ENCODE measurements around the gene PLEKHH1. TPM values are rescaled to one million over a fixed set of nuclear protein-coding genes. Genes with fewer than 3 reads are reported as not detected.

Gene PLEKHH1
- total RNA-seq, 2 donors from 2014 or later: 2.3 to 5.3 TPM

DNA sequence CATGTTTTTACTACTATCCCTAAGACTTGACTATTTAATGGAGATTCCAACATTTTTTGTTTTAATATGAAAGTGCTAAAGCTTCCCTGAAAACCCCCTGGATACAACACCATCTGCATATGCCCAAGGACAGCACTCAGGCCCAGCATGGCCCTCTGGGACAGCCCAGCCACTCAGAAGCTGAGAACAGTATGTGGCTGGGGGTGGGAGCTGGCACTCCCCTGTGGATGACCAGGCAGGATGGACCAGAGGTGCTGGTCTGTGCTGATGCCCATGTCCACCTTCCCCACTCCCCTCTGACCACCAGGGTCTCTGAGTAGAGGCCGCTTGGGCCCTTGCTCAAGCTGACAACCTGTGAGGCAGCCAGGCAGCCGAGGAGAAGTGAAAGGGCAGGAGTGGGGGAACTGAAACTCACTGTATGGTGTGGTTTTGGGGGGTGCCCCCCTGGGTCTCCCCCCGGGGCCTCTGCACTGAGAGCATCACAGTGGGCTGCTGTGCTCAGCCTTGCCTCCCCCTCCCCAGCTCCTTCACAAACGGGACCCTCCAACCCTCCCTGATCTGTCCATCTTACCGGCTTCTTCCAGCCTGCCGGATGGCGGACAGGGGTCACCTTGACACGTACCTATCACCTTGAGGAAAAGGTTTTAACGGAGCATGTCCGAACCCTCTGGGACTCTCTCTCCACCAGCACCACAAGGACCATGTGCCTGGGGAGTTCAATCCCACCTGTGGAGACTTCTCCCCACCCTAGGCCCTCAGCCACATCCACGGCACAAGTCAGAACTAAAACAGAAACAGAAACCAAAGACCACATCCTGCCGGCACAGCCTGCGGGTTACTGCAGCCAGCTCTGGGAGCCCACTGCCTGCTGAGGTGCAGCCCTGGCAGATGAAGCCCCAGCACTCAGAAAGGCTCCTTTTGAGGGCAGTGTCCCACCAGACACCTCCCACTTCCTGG lies 44.9 kb upstream of the PLEKHH1 start, which contains the start of gene TMEM229B:
TMEM229B (minus strand) TSS at position 785 of the 957 bp plus-strand sequence. CDS start 14,798 bp downstream, outside the sequence.
- peaks cover 0 to 2% of the 10 kb centered on the region in 2 donors for H3K9me3 ChIP-seq
- H3K4me3 ChIP-seq: peak within 1 kb of the TSS; percentile 25 to 45

DNA sequence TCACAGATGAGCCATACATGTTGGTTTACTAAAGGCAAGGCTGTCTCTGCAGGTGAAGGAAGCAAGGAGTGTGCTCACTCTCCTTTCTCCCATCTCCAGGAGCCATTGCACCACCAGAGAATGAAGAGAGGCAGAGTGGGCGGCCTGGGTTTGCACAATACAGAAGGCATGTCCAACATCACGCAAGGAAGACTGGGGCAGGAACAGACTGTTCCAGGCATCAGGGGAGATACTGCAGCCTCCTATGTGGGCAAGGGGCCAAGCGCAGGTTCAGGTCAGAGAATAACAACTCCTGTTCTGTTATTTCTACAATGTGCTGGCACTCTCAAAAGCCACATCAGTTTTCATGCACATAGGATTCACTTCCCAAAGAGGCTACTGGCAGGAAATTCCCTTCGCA lies 42.9 kb upstream of the PLEKHH1 start:
- Histone ChIP-seq H3K4me1 (peaks cover 0 to 25% of the 10 kb centered on the region in 2 donors), H3K9me3 (peaks cover 4 to 5% of the 10 kb centered on the region in 2 donors), H3K36me3 (no peaks in the 10 kb centered on the region), H3K4me3 (no peak overlapping the region), H3K27ac (no peak overlapping the region), H3K27me3 (no peaks in the 10 kb centered on the region)
- no peak for DNase-seq (ENCODE audit: low spot score)
- TF ChIP-seq CTCF (IDR thresholded peaks at IDR 0.05): no peak

More for the DNA sequence above, 44.9 kb upstream of the PLEKHH1 start, which contains the start of gene TMEM229B:
- Histone ChIP-seq H3K36me3 (no peaks in the 10 kb centered on the region), H3K27ac (peak within 1 kb of the TSS; percentile 60 to 67), H3K4me1 (peaks cover 0 to 42% of the 10 kb centered on the region in 2 donors), H3K27me3 (no peaks in the 10 kb centered on the region)
- TF ChIP-seq CTCF (IDR thresholded peaks at IDR 0.05): no peak
- DNase-seq (ENCODE audit: low spot score): no peak

DNA sequence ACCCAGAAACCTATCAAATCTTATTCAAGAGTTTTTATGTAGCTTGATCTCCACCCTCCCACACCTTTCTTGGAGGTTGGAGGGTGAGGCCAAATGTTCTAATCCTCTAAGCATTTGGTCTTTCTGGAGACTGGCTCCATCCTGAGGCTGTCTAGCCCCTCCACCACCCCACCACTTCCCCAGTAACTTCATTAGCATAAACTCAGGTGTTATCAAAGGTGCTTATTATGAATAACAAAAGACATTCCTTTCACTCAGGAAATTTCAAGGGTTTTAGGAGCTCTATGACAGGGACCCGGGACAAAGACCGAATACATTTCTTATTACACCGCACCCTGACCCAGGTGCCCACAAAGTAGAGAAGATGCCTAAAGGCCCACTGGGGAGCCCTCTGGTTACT lies 41.8 kb upstream of the PLEKHH1 start:
- no peaks in the 10 kb centered on the region for H3K27me3 ChIP-seq
- DNase-seq (ENCODE audit: low spot score): no peak
- no peak for TF ChIP-seq CTCF (IDR thresholded peaks at IDR 0.05)
- no peak overlapping the region for H3K27ac ChIP-seq
- no peak overlapping the region for H3K4me3 ChIP-seq
- H3K9me3 ChIP-seq: peaks cover 4 to 5% of the 10 kb centered on the region in 2 donors
- peaks cover 0 to 21% of the 10 kb centered on the region in 2 donors for H3K4me1 ChIP-seq
- H3K36me3 ChIP-seq: no peaks in the 10 kb centered on the region

DNA sequence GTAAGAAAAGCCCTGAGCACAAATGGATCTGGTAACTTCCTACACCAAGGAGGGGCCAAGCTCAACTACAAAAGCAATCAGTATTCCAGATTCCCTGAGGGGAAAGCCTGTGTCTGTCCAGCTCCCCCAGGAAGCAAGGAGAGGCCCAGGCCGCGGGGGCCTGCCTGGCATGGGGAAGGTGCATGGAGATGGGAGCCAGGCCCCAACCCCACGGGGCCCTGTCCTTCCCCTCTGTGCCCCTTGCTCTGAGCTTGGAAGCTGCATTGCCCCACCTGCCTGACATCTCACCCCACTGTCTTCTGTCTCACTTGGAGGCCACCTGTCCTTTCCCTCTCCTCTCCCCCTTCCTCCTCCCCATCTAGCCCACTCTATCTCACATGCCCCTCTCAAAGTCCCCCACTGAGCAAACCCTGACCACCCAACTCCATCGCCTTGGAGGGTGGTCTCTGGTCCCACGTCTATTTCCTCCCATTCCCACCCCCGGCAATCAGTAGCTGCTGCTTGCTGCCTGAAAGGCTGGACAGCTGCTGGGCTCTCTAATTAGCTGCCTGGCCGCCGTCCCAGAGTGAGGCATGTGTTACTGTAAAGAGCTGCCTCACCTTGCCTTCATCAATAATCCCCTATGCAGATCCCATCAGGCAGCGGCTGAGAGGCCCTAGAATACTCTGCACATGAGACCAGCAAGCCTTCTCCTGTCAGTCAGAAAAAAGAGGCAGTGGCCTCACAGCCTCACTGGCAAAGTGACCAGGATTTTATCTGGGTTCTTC lies 41.2 kb upstream of the PLEKHH1 start:
- Histone ChIP-seq H3K4me3 (no peak overlapping the region), H3K4me1 (peaks cover 0 to 21% of the 10 kb centered on the region in 2 donors), H3K27ac (no peak overlapping the region), H3K9me3 (peaks cover 4 to 5% of the 10 kb centered on the region in 2 donors), H3K36me3 (no peaks in the 10 kb centered on the region), H3K27me3 (no peaks in the 10 kb centered on the region)
- no peak for DNase-seq (ENCODE audit: low spot score)
- no peak for TF ChIP-seq CTCF (IDR thresholded peaks at IDR 0.05)

DNA sequence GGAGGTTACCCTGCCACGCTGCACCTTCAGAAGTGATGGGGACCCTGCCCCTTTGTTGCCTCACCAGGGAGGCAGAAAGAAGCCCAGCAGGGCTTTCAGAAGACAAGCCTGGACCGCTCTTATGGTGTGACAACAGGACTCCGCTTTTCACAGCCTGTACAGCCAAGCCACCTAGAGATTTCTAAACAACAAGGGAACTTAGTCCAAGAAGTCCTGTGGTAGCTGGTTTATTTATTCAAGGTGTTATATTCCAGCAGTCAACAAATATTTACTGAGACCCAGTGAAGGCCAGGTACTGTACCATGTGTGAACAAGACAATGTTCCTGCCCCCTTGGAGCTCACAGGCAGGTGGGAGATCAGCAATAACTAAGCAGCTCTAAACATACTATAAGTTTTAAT lies 40.6 kb upstream of the PLEKHH1 start:
- no peak overlapping the region for H3K4me3 ChIP-seq
- TF ChIP-seq CTCF (IDR thresholded peaks at IDR 0.05): no peak
- H3K27ac ChIP-seq: no peak overlapping the region
- H3K27me3 ChIP-seq: no peaks in the 10 kb centered on the region
- H3K4me1 ChIP-seq: peaks cover 0 to 15% of the 10 kb centered on the region in 2 donors
- peaks cover 4 to 5% of the 10 kb centered on the region in 2 donors for H3K9me3 ChIP-seq
- DNase-seq (ENCODE audit: low spot score): no peak
- H3K36me3 ChIP-seq: no peaks in the 10 kb centered on the region
